Endothelial cell of umbilical vein (primary cell): ENCODE data around the gene KCNK1. TPM values are rescaled to one million over a fixed set of nuclear protein-coding genes. Genes with fewer than 3 reads are reported as not detected.

Experiments used
- BruUV-seq: library from RNA; stranded (reverse); fragments of 400-500 nt; replicated peaks from 2 replicates; lab custom pipeline; 2021; lab: Mats Ljungman, UMichigan
- CTCF ChIA-PET: fragments of 300-600, 350-600 bp; sonication (Branson Sonifier 250); formaldehyde crosslinking; loops from one replicate; lab custom pipeline; 2021; ENCODE audit warnings: antibody characterized with exemption, inconsistent platforms; lab: Charles Lee
- POLR2A ChIA-PET: fragments of 300-600, 350-600 bp; sonication (Branson Sonifier 250); formaldehyde crosslinking; loops from one replicate; lab custom pipeline; 2021; ENCODE audit warnings: antibody characterized with exemption, inconsistent platforms; lab: Charles Lee
- DNase-seq: peaks from one replicate; pipeline ENCODE4 v3.0.0-alpha.2; 2011; ENCODE audit warnings: low read depth, low spot score
- FAIRE-seq: peaks from 2 replicates; lab custom pipeline; 2011; peaks lifted over from hg19 to GRCh38; lab: Jason Lieb, UNC
- H2AFZ ChIP-seq: 2 replicates; pipeline ENCODE4 v1.6.0; 2012; ENCODE audit warnings: low read depth, low read length, control low read depth, inconsistent platforms
- H3K27ac ChIP-seq: 2 replicates; pipeline ENCODE4 v1.5.1; 2011; ENCODE audit warnings: low read depth, mild to moderate bottlenecking, control low read depth, low read length, moderate library complexity; ENCODE audit not compliant: insufficient read depth
- H3K27me3 ChIP-seq, 2 experiments: 2 replicates each; pipeline versions ENCODE4 v1.6.0 to v1.6.1; 2011; ENCODE audit warnings: low read length in 2 of 2, mixed read lengths in 1 of 2; ENCODE audit not compliant: control insufficient read depth in 2 of 2, insufficient read depth in 2 of 2
- H3K36me3 ChIP-seq, 2 experiments: 2 replicates in 1 of 2; 3 replicates in 1 of 2; pipeline ENCODE4 v1.5.1; 2011; ENCODE audit warnings: low read length in 2 of 2, mild to moderate bottlenecking in 1 of 2, moderate library complexity in 1 of 2; ENCODE audit not compliant: control insufficient read depth in 2 of 2, insufficient read depth in 2 of 2; ENCODE audit errors: extremely low read depth in 1 of 2
- H3K4me1 ChIP-seq: 3 replicates; pipeline ENCODE4 v1.5.1; 2011; ENCODE audit warnings: mild to moderate bottlenecking, low read length; ENCODE audit not compliant: control insufficient read depth, insufficient read depth; ENCODE audit errors: extremely low read depth
- H3K4me2 ChIP-seq: 2 replicates; pipeline ENCODE4 v1.6.1; 2011; ENCODE audit warnings: low read length, control low read depth, mixed read lengths; ENCODE audit not compliant: insufficient read depth
- H3K4me3 ChIP-seq, 3 experiments: fragments of 200-600 bp in 1 of 3; sonication (generic), shearing (Covaris generic) in 1 of 3; replicated peaks in 1 of 3; 2 replicates each; pipeline ENCODE4 v1.5.1; 2011 to 2016; ENCODE audit warnings: control low read depth in 3 of 3, low read length in 3 of 3, mild to moderate bottlenecking in 2 of 3, inconsistent platforms in 1 of 3, low read depth in 1 of 3, moderate library complexity in 1 of 3; ENCODE audit not compliant: insufficient read depth in 1 of 3
- H3K79me2 ChIP-seq: 2 replicates; pipeline ENCODE4 v1.6.0; 2012; ENCODE audit warnings: low read length, inconsistent platforms; ENCODE audit not compliant: control insufficient read depth, insufficient read depth
- H3K9ac ChIP-seq: replicated peaks from 2 replicates; pipeline ENCODE3; 2011; ENCODE audit warnings: low read length, control low read depth; ENCODE audit not compliant: insufficient read depth; ENCODE audit errors: extremely low read depth
- H3K9me1 ChIP-seq: replicated peaks from 3 replicates; pipeline ENCODE4 v1.6.0; 2011; ENCODE audit warnings: mild to moderate bottlenecking, low read length; ENCODE audit not compliant: control insufficient read depth, insufficient read depth; ENCODE audit errors: extremely low read depth
- H3K9me3 ChIP-seq: replicated peaks from 2 replicates; pipeline ENCODE4 v1.5.1; 2012; ENCODE audit warnings: low read length, inconsistent platforms; ENCODE audit not compliant: control insufficient read depth, insufficient read depth
- H4K20me1 ChIP-seq: replicated peaks from 2 replicates; pipeline ENCODE3; 2011; ENCODE audit warnings: mild to moderate bottlenecking, low read length; ENCODE audit not compliant: control insufficient read depth, insufficient read depth; ENCODE audit errors: extremely low read depth
- EZH2 ChIP-seq: IDR thresholded peaks from 2 replicates; pipeline ENCODE4 v1.6.1; 2012; ENCODE audit warnings: borderline replicate concordance, low read depth, mild to moderate bottlenecking, moderate library complexity, low read length, inconsistent platforms; ENCODE audit not compliant: severe bottlenecking
- FOS ChIP-seq: IDR thresholded peaks from 2 replicates; pipeline ENCODE4 v1.6.1; 2011; ENCODE audit warnings: mild to moderate bottlenecking, low read length, moderate library complexity, borderline replicate concordance; ENCODE audit not compliant: insufficient read depth
- GATA2 ChIP-seq: IDR thresholded peaks from 2 replicates; pipeline ENCODE4 v1.7.0; 2011; ENCODE audit warnings: low read depth, mild to moderate bottlenecking, moderate library complexity, mixed read lengths, low read length; ENCODE audit not compliant: insufficient read length, insufficient read depth
- JUN ChIP-seq: IDR thresholded peaks from 2 replicates; pipeline ENCODE4 v1.6.1; 2011; ENCODE audit warnings: borderline replicate concordance, low read depth; ENCODE audit not compliant: insufficient read length, insufficient read depth
- MYC ChIP-seq: IDR thresholded peaks from one replicate; pipeline ENCODE4 v1.6.1; 2011; ENCODE audit warnings: mild to moderate bottlenecking, low read depth, low read length
- POLR2A ChIP-seq: IDR thresholded peaks from 2 replicates; pipeline ENCODE4 v1.6.1; 2012; ENCODE audit warnings: low read depth, mild to moderate bottlenecking, control low read depth, low read length
- POLR2AphosphoS5 ChIP-seq: IDR thresholded peaks from 2 replicates; pipeline ENCODE4 v1.6.1; 2012; ENCODE audit warnings: low read depth, mild to moderate bottlenecking, control low read depth, low read length, moderate library complexity; ENCODE audit not compliant: insufficient read depth
- dilution Hi-C: fragments of 300-500 bp; cut with MboI; formaldehyde crosslinking; loops from one replicate; pipeline ENCODE4 v1.15.0; 2019; ENCODE audit warnings: low sequenced_read_pairs; ENCODE audit not compliant: extremely low pct_ligation_motif_present
- intact Hi-C: fragments of 100-400 bp; cut with micrococcal nuclease; formaldehyde crosslinking; loops from one replicate; pipeline ENCODE4 v1.10.0; 2022
- polyA plus RNA-seq, 4 experiments: library from polyadenylated mRNA; depleted of rRNA in 3 of 4; stranded (reverse) in 3 of 4; unstranded in 1 of 4; fragments of >200 nt; gene quantifications; 2 replicates each; pipeline versions ENCODE4 v1.2.1 to v1.2.3, GENCODE V29; 2011 to 2012; ENCODE audit warnings: missing spikeins in 1 of 4
- total RNA-seq: library from RNA; stranded (reverse); gene quantifications from 2 replicates; pipeline ENCODE4 v1.2.3, GENCODE V29; 2021
- TF ChIP-seq, protein P1 (sequence below): IDR thresholded peaks from 2 replicates; pipeline ENCODE4 v1.6.1; 2011; ENCODE audit not compliant: insufficient read depth, insufficient read length
- TF ChIP-seq, protein P2 (sequence below), 2 donors: IDR thresholded peaks; 1 replicate in 1 of 2; 2 replicates in 1 of 2; pipeline ENCODE4 v1.5.1; 2011; ENCODE audit warnings: low read length in 2 of 2, mild to moderate bottlenecking in 2 of 2, moderate library complexity in 2 of 2, control low read depth in 1 of 2, inconsistent platforms in 1 of 2, low read depth in 1 of 2; ENCODE audit not compliant: insufficient read depth in 1 of 2; ENCODE audit errors: extremely low read depth in 1 of 2

Gene KCNK1
- total and polyA plus RNA-seq, 2 donors (not counting 3 experiments of a cell fraction or from before 2014, with no cell fraction given) = 0.83 to 2.8 TPM

DNA sequence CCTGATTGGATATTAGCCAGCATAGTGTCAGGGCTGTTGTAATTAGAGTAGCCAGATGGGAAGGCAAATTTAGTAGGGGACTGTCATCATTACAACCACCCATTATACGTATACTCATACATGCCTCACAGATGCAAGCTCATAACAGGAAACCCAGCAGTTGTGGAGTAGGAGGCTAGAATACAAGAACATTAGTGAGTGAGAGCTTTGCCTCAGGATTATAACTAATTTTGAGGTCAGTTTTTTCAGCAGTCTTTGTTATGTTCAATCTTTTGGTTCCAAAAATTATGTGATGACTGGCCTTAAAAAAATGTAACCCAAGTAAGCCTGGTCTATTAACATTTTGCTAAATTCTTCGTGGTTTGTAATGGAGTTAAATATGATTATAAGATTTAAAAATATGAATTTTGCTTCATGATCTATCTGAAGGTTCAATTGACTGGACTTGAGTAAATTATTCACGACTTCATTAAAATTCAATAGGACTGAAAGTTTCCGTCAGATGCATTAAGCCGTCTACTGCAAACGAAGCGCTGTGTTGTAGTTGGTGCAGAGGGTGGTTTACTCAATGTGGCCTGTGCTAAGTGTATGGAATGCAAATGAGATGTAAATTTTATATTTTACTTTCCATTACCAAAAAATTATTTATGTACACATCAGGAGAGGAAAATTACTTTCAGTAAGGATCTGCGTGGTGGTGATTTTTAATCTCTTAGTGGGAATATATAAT is 48.8 kb downstream of the KCNK1 start:
- CTCF ChIA-PET = no interaction called here
- DNase-seq (no peak), FAIRE-seq (no peak)
- Histone ChIP-seq H3K4me2 (no peak overlapping the region), H3K9me3 (no peaks in the 10 kb centered on the region), H3K36me3 (no peaks in the 10 kb centered on the region), H3K79me2 (no peaks in the 10 kb centered on the region), H3K4me1 (no peaks in the 10 kb centered on the region), H3K27ac (no peak overlapping the region), H3K9me1 (no peaks in the 10 kb centered on the region), H3K9ac (no peak overlapping the region), H4K20me1 (no peaks in the 10 kb centered on the region), H3K4me3 (no peak overlapping the region), H2AFZ (no peak overlapping the region), H3K27me3 (no peaks in the 10 kb centered on the region)
- no TSS peak for BruUV-seq
- TF ChIP-seq MYC (no peak), JUN (no peak), GATA2 (no peak), FOS (no peak), EZH2 (no peak), POLR2AphosphoS5 (no peak), POLR2A (no peak)
- TF ChIP-seq, protein P1, sequence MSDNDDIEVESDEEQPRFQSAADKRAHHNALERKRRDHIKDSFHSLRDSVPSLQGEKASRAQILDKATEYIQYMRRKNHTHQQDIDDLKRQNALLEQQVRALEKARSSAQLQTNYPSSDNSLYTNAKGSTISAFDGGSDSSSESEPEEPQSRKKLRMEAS = no peak
- TF ChIP-seq, protein P2, sequence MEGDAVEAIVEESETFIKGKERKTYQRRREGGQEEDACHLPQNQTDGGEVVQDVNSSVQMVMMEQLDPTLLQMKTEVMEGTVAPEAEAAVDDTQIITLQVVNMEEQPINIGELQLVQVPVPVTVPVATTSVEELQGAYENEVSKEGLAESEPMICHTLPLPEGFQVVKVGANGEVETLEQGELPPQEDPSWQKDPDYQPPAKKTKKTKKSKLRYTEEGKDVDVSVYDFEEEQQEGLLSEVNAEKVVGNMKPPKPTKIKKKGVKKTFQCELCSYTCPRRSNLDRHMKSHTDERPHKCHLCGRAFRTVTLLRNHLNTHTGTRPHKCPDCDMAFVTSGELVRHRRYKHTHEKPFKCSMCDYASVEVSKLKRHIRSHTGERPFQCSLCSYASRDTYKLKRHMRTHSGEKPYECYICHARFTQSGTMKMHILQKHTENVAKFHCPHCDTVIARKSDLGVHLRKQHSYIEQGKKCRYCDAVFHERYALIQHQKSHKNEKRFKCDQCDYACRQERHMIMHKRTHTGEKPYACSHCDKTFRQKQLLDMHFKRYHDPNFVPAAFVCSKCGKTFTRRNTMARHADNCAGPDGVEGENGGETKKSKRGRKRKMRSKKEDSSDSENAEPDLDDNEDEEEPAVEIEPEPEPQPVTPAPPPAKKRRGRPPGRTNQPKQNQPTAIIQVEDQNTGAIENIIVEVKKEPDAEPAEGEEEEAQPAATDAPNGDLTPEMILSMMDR (IDR thresholded peaks at IDR 0.05; ENCODE audit: extremely low read depth in 1 of 2, insufficient read depth in 1 of 2, low read depth in 1 of 2, low read length in 2 of 2) = no peak
- POLR2A ChIA-PET = no interaction called here
- dilution Hi-C loops = no loop called here
- intact Hi-C loops = no loop called here
